Trophoblast cell (in vitro differentiated cells and primary cell): Measurements from ENCODE around the gene ZNF695.
A peak's percentile ranks its signal among the peaks of the same experiment; 100 is the strongest.
"Not testable (repeated sequence)": the region's sequence is repeated elsewhere in the genome, so short reads cannot be mapped to it uniquely, and the experiment has no call there.

ENCODE experiments used
- DNase-seq, 2 donors: peaks; one replicate each; pipeline ENCODE4 v3.0.0-alpha.2; 2016
- H2AFZ ChIP-seq: 2 replicates; pipeline ENCODE4 v1.6.1; 2013; ENCODE audit warnings: low read length, moderate library complexity, mild to moderate bottlenecking; ENCODE audit not compliant: insufficient read depth, poor library complexity
- H2AK5ac ChIP-seq: 2 replicates; pipeline ENCODE4 v1.6.1; 2013; ENCODE audit warnings: mild to moderate bottlenecking, low read length
- H2BK120ac ChIP-seq: 2 replicates; pipeline ENCODE4 v1.6.1; 2013; ENCODE audit warnings: low read length, mild to moderate bottlenecking, moderate library complexity; ENCODE audit not compliant: insufficient read depth, poor library complexity
- H2BK12ac ChIP-seq: 2 replicates; pipeline ENCODE4 v1.6.1; 2013; ENCODE audit warnings: mild to moderate bottlenecking, low read length, moderate library complexity
- H2BK5ac ChIP-seq: 2 replicates; pipeline ENCODE4 v1.6.1; 2013; ENCODE audit warnings: low read length, low read depth, moderate library complexity, mild to moderate bottlenecking; ENCODE audit not compliant: poor library complexity
- H3K14ac ChIP-seq: 2 replicates; pipeline ENCODE4 v1.6.1; 2013; ENCODE audit warnings: mild to moderate bottlenecking, low read length
- H3K18ac ChIP-seq: 2 replicates; pipeline ENCODE4 v1.6.1; 2013; ENCODE audit warnings: mild to moderate bottlenecking, low read length
- H3K23ac ChIP-seq: 2 replicates; pipeline ENCODE4 v1.6.1; 2013; ENCODE audit warnings: low read length
- H3K27ac ChIP-seq: 2 replicates; pipeline ENCODE4 v1.5.1; 2013; ENCODE audit warnings: low read depth, mild to moderate bottlenecking, inconsistent platforms, low read length, moderate library complexity
- H3K27me3 ChIP-seq: 2 replicates; pipeline ENCODE4 v1.6.1; 2013; ENCODE audit warnings: inconsistent platforms, mild to moderate bottlenecking, low read length, moderate library complexity; ENCODE audit not compliant: insufficient read depth
- H3K36me3 ChIP-seq, 2 experiments: 1 replicate in 1 of 2; 2 replicates in 1 of 2; pipeline ENCODE4 v1.6.1; 2013; ENCODE audit warnings: low read length in 2 of 2, mild to moderate bottlenecking in 2 of 2, moderate library complexity in 1 of 2; ENCODE audit not compliant: insufficient read depth in 2 of 2, control insufficient read depth in 1 of 2
- H3K4ac ChIP-seq: 2 replicates; pipeline ENCODE4 v1.6.1; 2013; ENCODE audit warnings: low read depth, mild to moderate bottlenecking, low read length, moderate library complexity
- H3K4me1 ChIP-seq, 2 experiments: 1 replicate in 1 of 2; 2 replicates in 1 of 2; pipeline ENCODE4 v1.6.1; 2013; ENCODE audit warnings: low read length in 2 of 2, mild to moderate bottlenecking in 2 of 2, moderate library complexity in 1 of 2; ENCODE audit not compliant: insufficient read depth in 2 of 2, control insufficient read depth in 1 of 2
- H3K4me2 ChIP-seq: 2 replicates; pipeline ENCODE4 v1.6.1; 2013; ENCODE audit warnings: inconsistent platforms, mild to moderate bottlenecking, low read length, moderate library complexity
- H3K4me3 ChIP-seq: 2 replicates; pipeline ENCODE4 v1.5.1; 2013; ENCODE audit warnings: mild to moderate bottlenecking, low read depth, low read length, inconsistent platforms
- H3K79me1 ChIP-seq: one replicate; pipeline ENCODE4 v1.6.1; 2013; ENCODE audit warnings: low read length
- H3K79me2 ChIP-seq: 2 replicates; pipeline ENCODE4 v1.6.1; 2013; ENCODE audit warnings: low read length, mild to moderate bottlenecking; ENCODE audit not compliant: control insufficient read depth, insufficient read depth, poor library complexity
- H3K9ac ChIP-seq: 2 replicates; pipeline ENCODE4 v1.6.1; 2013; ENCODE audit warnings: mild to moderate bottlenecking, low read length
- H3K9me3 ChIP-seq: 2 replicates; pipeline ENCODE4 v1.6.1; 2013; ENCODE audit warnings: low read depth, mild to moderate bottlenecking, control low read depth, inconsistent platforms, low read length; ENCODE audit not compliant: insufficient read depth
- H4K12ac ChIP-seq: 2 replicates; pipeline ENCODE4 v1.6.1; 2013; ENCODE audit warnings: low read depth, mild to moderate bottlenecking, low read length, moderate library complexity
- H4K8ac ChIP-seq: 2 replicates; pipeline ENCODE4 v1.6.1; 2013; ENCODE audit warnings: low read depth, mild to moderate bottlenecking, low read length, moderate library complexity
- H4K91ac ChIP-seq: one replicate; pipeline ENCODE4 v1.6.1; 2013; ENCODE audit warnings: low read depth, mild to moderate bottlenecking, low read length, moderate library complexity
- WGBS: extraction: QIAGEN DNeasy Blood & Tissue Kit; methylation state at CpG from one replicate; pipeline ENCODE4 v1.1.7; 2013; ENCODE audit warnings: missing lambda C conversion rate; ENCODE audit not compliant: insufficient read length, insufficient coverage; ENCODE audit errors: extremely low coverage; 5-methylcytosine and 5-hydroxymethylcytosine counted together

ZNF695 gene

GRCh38 chr1:247047260-247047659 is 39.4 kb upstream of the ZNF695 start:
- no peak overlapping the region for H2BK5ac ChIP-seq
- H2AK5ac ChIP-seq: no peak overlapping the region
- no peak overlapping the region for H2AFZ ChIP-seq
- H3K79me2 ChIP-seq: no peaks in the 10 kb centered on the region
- no peak overlapping the region for H4K8ac ChIP-seq
- H3K18ac ChIP-seq: no peak overlapping the region
- H2BK12ac ChIP-seq: no peak overlapping the region
- H4K91ac ChIP-seq: no peak overlapping the region
- H3K23ac ChIP-seq: no peak overlapping the region
- no peaks in the 10 kb centered on the region for H3K4me1 ChIP-seq
- H3K9me3 ChIP-seq: peaks cover 21% of the 10 kb centered on the region
- H3K9ac ChIP-seq: no peak overlapping the region
- H3K27me3 ChIP-seq: no peaks in the 10 kb centered on the region
- H3K4me2 ChIP-seq: no peak overlapping the region
- no peak overlapping the region for H3K14ac ChIP-seq
- peaks cover 13% of the 10 kb centered on the region in 2 experiments for H3K36me3 ChIP-seq
- H3K4me3 ChIP-seq: no peak overlapping the region
- no peak overlapping the region for H2BK120ac ChIP-seq
- no peak overlapping the region for H4K12ac ChIP-seq
- H3K79me1 ChIP-seq: no peaks in the 10 kb centered on the region
- no peak for DNase-seq
- WGBS: no CpG with 5 or more reads among the region's 2 CpGs
- H3K27ac ChIP-seq: no peak overlapping the region
- H3K4ac ChIP-seq: no peak overlapping the region

GRCh38 chr1:247043406-247043805 is 35.5 kb upstream of the ZNF695 start:
- Histone ChIP-seq H3K27me3 (no peaks in the 10 kb centered on the region), H3K9ac (no peak overlapping the region), H4K8ac (no peak overlapping the region), H3K79me2 (no peaks in the 10 kb centered on the region), H2BK12ac (no peak overlapping the region), H3K36me3 (peaks cover 20 to 24% of the 10 kb centered on the region in 2 experiments), H3K4ac (peak overlapping the region; percentile 14), H3K4me3 (no peak overlapping the region), H2AFZ (no peak overlapping the region), H4K12ac (no peak overlapping the region), H3K9me3 (peaks cover 24% of the 10 kb centered on the region), H3K79me1 (no peaks in the 10 kb centered on the region), H2BK120ac (no peak overlapping the region), H3K4me2 (no peak overlapping the region), H2AK5ac (no peak overlapping the region), H2BK5ac (no peak overlapping the region), H3K4me1 (no peaks in the 10 kb centered on the region), H3K14ac (no peak overlapping the region), H3K27ac (no peak overlapping the region), H3K23ac (no peak overlapping the region), H3K18ac (no peak overlapping the region), H4K91ac (no peak overlapping the region)
- no CpG with 5 or more reads among the region's 5 CpGs for WGBS
- no peak for DNase-seq

GRCh38 chr1:247037511-247038320 is 29.9 kb upstream of the ZNF695 start:
- Histone ChIP-seq H2BK12ac (no peak overlapping the region), H3K4me2 (no peak overlapping the region), H3K27ac (no peak overlapping the region), H4K91ac (no peak overlapping the region), H4K8ac (no peak overlapping the region), H3K4me1 (no peaks in the 10 kb centered on the region), H2AFZ (no peak overlapping the region), H3K36me3 (peaks cover 15 to 40% of the 10 kb centered on the region in 2 experiments), H2BK120ac (no peak overlapping the region), H2BK5ac (no peak overlapping the region), H3K4ac (no peak overlapping the region), H3K9me3 (peaks cover 16% of the 10 kb centered on the region), H3K18ac (no peak overlapping the region), H3K14ac (no peak overlapping the region), H3K79me1 (no peaks in the 10 kb centered on the region), H2AK5ac (no peak overlapping the region), H3K27me3 (no peaks in the 10 kb centered on the region), H3K79me2 (no peaks in the 10 kb centered on the region), H3K9ac (no peak overlapping the region), H4K12ac (no peak overlapping the region), H3K4me3 (no peak overlapping the region), H3K23ac (no peak overlapping the region)
- no peak for DNase-seq
- no CpG with 5 or more reads among the region's 6 CpGs for WGBS

DNA sequence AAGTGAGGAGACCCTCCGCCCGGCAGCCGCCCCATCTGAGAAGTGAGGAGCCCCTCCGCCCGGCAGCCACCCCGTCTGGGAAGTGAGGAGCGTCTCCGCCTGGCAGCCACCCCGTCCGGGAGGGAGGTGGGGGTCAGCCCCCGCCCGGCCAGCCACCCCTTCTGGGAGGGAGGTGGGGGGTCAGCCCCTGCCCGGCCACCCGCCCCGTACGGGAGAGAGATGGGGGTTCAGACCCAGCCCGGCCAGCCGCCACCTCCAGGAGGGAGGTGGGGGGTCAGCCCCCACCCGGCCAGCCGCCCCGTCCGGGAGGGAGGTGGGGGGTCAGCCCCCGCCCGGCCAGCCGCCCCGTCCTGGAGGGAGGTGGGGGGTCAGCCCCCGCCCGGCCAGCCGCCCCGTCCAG is 24.4 kb upstream of the ZNF695 start:
- not testable (repeated sequence) for H3K4me3 ChIP-seq, H2AFZ ChIP-seq, H3K14ac ChIP-seq, H3K27ac ChIP-seq, H3K4me1 ChIP-seq, H2BK12ac ChIP-seq, H3K4me2 ChIP-seq, H2AK5ac ChIP-seq, DNase-seq, H3K18ac ChIP-seq, H3K23ac ChIP-seq, H3K4ac ChIP-seq, H4K8ac ChIP-seq, H2BK120ac ChIP-seq, H3K27me3 ChIP-seq, H3K79me1 ChIP-seq, H4K12ac ChIP-seq, H4K91ac ChIP-seq, H3K9ac ChIP-seq, H2BK5ac ChIP-seq, H3K79me2 ChIP-seq
- WGBS: no CpG with 5 or more reads among the region's 30 CpGs
- peaks cover 6 to 21% of the 10 kb centered on the region in 2 experiments for H3K36me3 ChIP-seq
- peaks cover 14% of the 10 kb centered on the region for H3K9me3 ChIP-seq
